Measurements from ENCODE around the gene C1orf226.

Gene C1orf226

GRCh38 chr1:162366149-162366548 lies 15.4 kb upstream of the C1orf226 start:
- DNase-seq, result no peak

GRCh38 chr1:162366671-162367070 lies 14.9 kb upstream of the C1orf226 start:
- DNase-seq, result no peak

GRCh38 chr1:162367073-162367472 lies 14.5 kb upstream of the C1orf226 start:
- no peak for DNase-seq

- DNase-seq, result no peak
These were observed 13.8 kb upstream of the C1orf226 start for GRCh38 chr1:162367772-162368171.

- no peak for DNase-seq
These were observed 13.1 kb upstream of the C1orf226 start for GRCh38 chr1:162368451-162368850.

- no peak for DNase-seq
These were observed 12.0 kb upstream of the C1orf226 start for GRCh38 chr1:162369571-162369970.

GRCh38 chr1:162370161-162370560 lies 11.4 kb upstream of the C1orf226 start:
- DNase-seq, result no peak

GRCh38 chr1:162370721-162371120 lies 10.8 kb upstream of the C1orf226 start:
- DNase-seq, result no peak

- no peak for DNase-seq
These were observed 9.9 kb upstream of the C1orf226 start for GRCh38 chr1:162371611-162372010.

- no peak for DNase-seq
These were observed 9.1 kb upstream of the C1orf226 start for GRCh38 chr1:162372159-162373071.

- DNase-seq, result no peak
These were observed 8.5 kb upstream of the C1orf226 start for GRCh38 chr1:162373072-162373427.

- no peak for DNase-seq
These were observed 7.8 kb upstream of the C1orf226 start for GRCh38 chr1:162373541-162374260.

GRCh38 chr1:162374406-162374805 lies 7.1 kb upstream of the C1orf226 start:
- DNase-seq, result no peak

- DNase-seq, result no peak
These were observed 6.1 kb upstream of the C1orf226 start for GRCh38 chr1:162375463-162375862.

- DNase-seq, result no peak
These were observed 4.8 kb upstream of the C1orf226 start, which contains the start of gene SPATA46 for GRCh38 chr1:162376691-162377090. TSS of gene SPATA46 (minus strand) at chr1:162376854. CDS start at chr1:162376790, 64 bp downstream.

GRCh38 chr1:162380061-162380846 lies 1.3 kb upstream of the C1orf226 start:
- no peak for DNase-seq

GRCh38 chr1:162381941-162382750 lies 618 bp downstream of the C1orf226 start:
- no peak for DNase-seq

- DNase-seq, result no peak
These were observed 1.6 kb downstream of the C1orf226 start for GRCh38 chr1:162383091-162383490.

GRCh38 chr1:162383516-162383915 lies 2.0 kb downstream of the C1orf226 start:
- DNase-seq, result no peak

- no peak for DNase-seq
These were observed 2.6 kb downstream of the C1orf226 start for GRCh38 chr1:162384116-162384515.

GRCh38 chr1:162384601-162385279 lies 3.2 kb downstream of the C1orf226 start:
- DNase-seq, result no peak

GRCh38 chr1:162385280-162385623 lies 3.7 kb downstream of the C1orf226 start:
- no peak for DNase-seq
